GM19468 (cell line): ENCODE measurements around the gene VGF.

Experiments
- ATAC-seq: cut with Tn5 transposase; IDR thresholded peaks from one replicate; pipeline ENCODE4 v1.9.1; 2021; ENCODE audit warnings: mild to moderate bottlenecking, moderate library complexity, moderate number of reproducible peaks; ENCODE audit not compliant: unreplicated experiment; ENCODE audit errors: extremely low read depth

Gene VGF

DNA sequence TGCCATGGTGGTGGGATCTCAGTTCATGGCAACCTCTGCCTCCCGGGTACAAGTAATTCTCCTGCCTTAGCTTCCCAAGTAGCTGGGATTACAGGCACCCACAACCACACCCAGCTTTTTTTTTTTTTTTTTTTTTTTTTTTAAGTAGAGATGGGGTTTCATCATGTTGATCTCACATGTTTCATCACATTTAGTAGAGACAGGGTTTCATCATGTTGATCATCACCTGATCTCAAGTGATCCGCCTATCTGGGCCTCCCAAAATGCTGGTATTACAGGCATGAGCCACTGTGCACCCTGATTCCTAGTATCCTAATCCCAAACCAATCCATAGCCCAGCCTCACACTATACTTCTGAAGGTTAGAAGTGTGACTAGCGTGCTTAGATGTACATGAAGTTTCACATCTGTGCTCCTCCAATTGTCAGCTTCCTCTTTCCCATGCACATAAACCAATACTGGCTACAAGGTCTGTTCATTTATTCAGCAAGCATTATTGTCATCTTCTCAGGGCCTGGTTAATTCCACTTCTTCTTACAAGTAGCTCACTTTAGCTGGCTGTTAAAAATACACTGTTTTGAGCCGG, 21.6 kb upstream of the VGF start:
- no peak for ATAC-seq

- no peak for ATAC-seq
These were observed 20.8 kb upstream of the VGF start for GRCh38 chr7:101186194-101186593.

DNA sequence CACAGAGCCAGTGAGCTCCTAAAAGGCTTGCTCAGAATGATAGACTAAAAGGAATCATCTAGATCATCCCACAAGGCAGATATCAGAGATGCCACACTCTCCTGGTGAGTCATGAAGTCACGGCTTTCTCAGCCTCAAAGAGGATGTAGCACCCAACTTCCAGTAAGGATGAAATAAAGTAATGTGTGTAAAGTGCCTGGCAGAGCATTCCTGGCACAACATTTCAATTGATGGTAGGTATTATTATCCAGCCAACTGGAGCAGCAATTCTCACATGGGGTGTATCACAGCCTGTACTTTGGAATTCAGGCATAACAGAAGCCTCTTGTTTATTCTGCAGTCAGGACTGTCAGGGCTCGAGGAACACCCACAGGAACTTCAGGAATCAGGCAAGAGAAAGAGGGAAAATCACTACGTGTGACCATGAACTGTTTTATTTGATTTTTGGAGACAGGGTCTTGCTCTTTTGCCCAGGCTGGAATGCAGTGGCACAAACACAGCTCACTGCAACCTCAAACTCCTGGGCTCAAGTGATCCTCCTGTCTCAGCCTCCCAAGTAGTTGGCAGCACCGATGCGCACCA, 20.0 kb upstream of the VGF start:
- ATAC-seq = no peak

GRCh38 chr7:101180130-101180755, 14.9 kb upstream of the VGF start, which contains the start of gene NAT16:
NAT16 (minus strand) TSS chr7:101180293; CDS start chr7:101174807, 5,486 bp downstream.
- no peak for ATAC-seq

DNA sequence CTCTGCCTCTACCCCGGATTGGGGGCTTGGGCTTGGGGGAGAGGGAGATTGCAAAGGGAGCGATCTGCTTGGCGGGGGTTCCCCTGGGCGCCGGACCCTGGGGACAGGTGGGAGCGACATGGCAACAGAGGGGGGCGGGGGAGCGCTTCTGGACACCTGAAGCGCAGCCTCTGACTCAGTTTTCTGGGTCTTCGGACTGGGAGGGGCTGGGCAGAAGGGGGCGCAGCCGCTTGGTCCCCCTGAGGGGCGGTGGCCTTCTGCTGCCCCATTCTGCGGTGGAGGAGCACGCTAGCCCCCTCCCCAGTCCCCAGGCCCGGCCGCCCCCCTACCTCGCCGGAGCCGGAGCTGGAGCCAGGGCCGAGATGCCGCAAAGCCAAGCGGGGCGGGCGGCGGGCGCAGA, 14.3 kb upstream of the VGF start:
- ATAC-seq = no peak

- ATAC-seq = no peak
These were observed 13.7 kb upstream of the VGF start for GRCh38 chr7:101179117-101179516.

DNA sequence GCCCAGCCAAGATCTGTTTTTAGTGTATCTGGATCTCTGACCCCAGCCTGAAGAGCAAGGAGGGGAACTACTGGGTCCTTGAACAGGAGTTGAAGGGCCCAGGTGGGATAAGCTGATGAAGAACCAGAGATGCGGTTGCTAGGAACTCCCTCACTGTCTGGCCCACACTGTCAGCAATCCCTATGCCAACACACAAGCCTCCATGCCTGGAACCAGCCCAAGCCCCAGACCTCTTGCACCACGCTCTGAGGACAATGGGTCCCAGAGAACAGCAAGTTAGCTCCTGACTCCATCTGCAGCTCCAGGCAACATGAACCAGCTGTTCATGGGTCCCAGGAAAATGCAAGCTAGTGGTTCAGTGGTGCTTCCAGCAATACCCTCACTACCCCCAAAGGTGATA, 12.3 kb upstream of the VGF start:
- ATAC-seq = no peak

DNA sequence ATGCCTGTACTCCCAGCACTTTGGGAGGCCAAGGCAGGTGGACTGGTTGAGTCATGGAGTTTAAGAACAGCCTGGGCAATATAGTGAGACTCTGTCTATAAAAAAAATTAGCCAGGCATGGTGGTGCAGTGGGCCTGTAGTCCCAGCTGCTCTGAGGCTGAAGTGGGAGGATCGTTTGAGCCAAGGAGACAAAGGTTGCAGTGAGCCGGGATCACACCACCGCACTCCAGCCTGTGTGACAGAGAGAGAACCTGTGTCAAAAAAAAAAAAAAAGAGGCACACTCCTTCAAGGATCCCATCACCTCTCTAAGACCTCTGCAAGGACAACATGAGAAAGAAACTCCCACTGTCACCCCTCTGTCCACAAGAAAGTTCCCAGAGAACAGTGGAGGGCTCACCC, 10.3 kb upstream of the VGF start:
- no peak for ATAC-seq

GRCh38 chr7:101174322-101174854, 9.0 kb upstream of the VGF start:
- no peak for ATAC-seq

GRCh38 chr7:101173752-101174244, 8.4 kb upstream of the VGF start:
- no peak for ATAC-seq

DNA sequence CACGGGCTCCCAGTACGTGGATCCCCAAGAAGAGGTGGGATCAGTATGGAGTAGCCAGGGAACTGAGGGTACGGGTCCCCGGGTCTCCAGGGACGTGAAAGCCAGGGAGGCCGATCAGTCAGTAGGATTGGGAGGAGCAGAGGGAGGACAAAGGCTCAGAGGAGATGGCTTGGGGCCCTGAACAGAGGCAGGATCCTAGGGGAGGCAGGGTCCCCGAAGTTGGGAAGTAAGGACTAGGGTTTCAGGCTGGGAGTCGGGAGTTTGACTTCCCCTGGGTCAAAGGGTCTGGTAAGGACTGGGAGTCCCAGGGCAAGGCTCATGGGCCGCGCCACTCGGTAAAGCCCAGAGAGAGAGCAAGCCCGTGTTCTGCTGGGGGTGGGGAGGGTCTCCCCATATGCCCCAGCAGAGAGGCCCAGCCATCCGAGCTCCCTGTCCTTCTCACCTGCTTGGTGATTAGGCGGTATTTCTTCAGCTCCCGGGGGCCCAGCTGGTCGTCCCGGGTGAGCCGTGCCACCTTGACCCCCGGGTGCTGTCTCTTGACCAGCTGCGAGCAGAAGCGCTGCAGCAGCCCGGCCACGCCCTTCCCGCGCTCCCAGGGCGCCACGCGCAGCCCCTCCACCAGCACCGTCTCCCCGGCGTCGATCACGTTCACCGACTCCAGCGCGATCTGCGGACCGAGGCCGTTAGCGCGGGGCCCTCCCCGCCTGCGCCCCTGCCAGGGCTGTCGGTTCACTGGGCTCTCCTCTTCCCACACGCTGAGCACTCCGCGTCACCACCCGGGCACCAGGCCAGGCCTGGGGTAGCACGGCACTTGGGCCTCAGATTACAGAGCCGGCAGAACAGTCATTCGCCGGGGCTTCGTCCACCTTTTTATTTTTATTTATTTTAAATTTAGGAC, 7.7 kb upstream of the VGF start:
- ATAC-seq = no peak

DNA sequence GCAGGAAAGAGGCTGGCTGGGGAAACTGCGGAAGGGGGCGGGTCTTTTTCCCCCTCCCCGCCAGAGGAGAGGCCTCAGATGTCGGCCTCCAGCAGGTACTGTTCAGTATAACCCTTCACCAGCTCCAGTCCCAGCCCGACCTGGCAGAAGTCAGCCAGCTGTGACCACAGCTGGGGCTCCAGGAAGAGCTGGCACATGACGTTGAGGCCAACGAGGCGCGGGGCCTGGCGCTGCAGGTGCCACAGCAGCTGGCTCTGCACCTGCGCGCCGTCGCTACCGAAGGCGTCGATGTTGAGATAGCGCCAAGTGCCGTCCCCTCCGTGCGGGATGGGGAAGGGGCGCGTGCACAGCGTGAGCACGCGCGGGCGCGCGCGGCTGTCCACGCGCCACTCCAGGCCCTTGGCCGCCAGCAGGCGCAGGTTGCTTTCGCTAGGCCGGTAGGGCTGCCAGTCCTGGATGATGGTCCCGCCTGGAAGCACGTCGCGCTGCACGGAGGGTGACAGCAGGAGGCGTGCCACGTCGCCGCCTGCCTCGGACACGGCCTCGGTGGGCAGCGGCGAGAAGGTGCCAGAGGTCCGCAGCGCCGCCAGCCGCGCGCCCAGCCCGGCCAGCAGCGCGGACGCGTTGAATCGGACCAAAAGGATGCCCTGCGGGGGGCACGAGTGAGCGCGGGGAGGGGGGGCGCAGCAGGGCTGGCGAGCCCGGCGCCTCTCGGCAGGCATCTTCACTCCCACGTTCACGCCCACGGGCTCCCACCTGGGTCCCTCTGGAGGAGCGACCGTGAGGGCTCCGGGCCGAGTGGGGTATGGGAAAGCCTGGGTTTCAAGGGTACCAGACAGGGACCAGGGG, 6.9 kb upstream of the VGF start:
- no peak for ATAC-seq

DNA sequence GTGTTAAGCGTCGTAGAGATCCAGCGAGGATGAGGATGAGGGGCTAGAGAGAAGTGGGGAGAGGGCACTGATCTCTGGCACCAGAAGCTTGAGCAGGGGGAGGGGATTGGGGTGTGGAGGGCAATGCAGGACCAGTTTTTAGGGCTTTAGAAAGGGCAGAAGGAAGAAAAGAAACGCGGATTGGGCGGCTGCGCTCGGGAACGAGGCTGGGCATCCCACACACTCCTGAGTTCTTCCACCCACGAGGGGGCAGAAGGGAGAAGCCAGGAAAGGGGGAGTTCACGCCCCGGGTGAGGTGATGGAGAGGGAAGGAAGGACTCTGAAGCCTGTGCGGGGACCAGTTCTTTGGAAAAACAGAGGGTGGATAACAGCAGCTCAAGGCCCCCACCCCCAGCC, 6.1 kb upstream of the VGF start:
- ATAC-seq = no peak

GRCh38 chr7:101170617-101171441, 5.5 kb upstream of the VGF start:
- ATAC-seq = no peak

GRCh38 chr7:101169838-101170551, 4.6 kb upstream of the VGF start:
- ATAC-seq = no peak

- ATAC-seq = no peak
These were observed 3.9 kb upstream of the VGF start for GRCh38 chr7:101169110-101169837.

DNA sequence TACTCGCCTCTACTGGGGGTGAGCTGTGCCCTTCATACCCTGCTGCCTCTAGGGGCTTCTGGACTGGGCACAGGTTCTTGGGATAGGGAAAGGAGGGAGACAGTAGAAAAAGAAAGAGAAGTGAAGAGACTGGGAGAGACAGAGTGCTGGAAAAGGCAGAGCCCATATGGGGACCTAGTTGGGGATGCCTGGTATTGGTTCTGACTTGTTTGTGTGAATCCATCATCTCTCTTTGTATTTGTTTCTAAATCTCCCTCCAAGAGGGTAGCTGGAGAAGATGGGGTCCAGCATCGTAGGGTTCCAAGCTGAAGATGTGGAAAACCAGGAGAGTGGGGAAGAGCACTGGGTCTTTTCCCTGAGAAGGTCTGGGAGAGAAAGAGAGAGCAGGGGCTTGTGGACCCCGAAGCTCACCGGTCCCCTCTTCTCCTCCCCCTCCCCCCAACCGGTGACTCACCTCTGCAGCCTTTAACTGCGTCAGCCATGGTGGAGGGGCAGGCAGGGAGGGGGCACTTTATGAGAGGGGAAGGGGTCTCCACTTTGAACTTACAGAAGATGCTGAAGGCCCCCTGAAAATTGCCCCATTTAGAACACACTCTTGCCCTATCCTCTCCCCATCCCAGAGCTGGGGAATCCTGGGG, 3.2 kb upstream of the VGF start:
- no peak for ATAC-seq
